Dermis microvascular lymphatic vessel endothelial cell (primary cell): ENCODE data around the gene BAZ2B. TPM values are rescaled to one million over a fixed set of nuclear protein-coding genes. Genes with fewer than 3 reads are reported as not detected.
A peak's percentile ranks its signal among the peaks of the same experiment; 100 is the strongest.

Source experiments
- DNase-seq, 2 donors: peaks; one replicate each; pipeline versions ENCODE4 v3.0.0 to v3.0.0-alpha.2; 2010; ENCODE audit warnings: low read depth in 2 of 2
- total RNA-seq: library from RNA; depleted of rRNA; stranded (reverse); fragments of >200 nt; gene quantifications from 2 replicates; pipeline ENCODE4 v1.2.1, GENCODE V29; 2014

Gene BAZ2B
- total RNA-seq, 1 donor from 2014 or later: 46.0 TPM

DNA sequence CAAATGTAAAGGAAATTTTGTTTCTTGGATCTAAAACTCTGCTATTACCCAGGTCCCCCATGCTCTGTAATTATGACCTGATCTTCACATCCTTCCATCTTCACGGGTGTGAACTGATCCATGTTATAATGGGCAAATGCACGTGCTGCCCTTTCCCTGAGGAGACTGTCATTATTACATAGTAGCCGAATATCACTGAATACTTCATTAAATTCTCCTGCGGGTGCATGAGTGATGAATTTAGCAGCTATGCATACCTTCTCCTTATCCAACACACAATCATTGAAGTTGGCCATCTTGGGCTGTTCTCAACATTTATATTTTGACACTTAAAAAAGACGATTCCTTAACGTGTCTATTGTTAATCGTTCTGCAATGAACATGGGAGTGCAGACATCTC, 153.4 kb downstream of the BAZ2B start:
- no peak for DNase-seq

DNA sequence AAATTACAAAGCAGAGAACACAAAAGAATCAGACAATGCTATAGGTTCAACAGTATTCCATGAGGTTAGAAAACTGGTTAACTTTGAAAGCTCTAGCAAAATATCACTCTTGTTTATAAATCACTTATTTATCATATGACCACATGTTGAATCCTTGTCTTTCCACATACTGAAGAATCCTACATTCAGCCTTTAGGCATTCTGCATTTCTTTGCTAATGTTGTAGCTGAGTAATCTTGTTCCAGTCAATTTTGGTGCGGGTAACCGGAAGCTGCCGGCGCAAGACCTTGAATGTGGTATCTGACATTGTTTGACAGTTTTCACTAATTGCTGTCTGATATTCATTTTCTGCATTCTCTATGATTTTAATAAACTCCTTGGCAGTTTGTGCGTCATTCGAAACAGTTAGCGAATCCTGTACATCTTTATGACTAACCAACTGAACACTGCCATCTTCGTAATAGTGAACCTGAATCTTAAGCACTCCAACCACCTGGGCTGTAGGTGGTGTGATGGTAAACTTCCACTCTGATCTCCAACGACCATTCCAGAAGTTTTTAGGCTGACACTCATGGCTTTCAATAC, 154.1 kb downstream of the BAZ2B start:
- DNase-seq: no peak

DNA sequence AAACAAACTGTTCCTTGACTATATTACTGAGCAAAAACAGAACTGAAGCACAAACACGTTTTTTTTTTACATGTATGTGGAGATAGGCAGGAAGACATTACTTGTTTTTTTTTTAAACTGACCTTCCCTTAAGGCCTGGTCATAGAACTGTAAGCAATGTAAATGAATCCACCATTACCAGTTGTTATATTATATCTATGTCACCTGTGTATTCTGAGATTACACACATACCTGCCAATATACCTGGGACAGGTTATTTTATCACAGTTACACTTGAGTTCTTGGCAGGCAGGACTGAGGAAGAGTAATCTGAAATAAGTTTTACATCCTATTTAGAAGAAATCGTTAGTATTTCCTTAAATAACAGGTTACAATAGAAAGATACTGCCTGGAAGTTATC, 155.3 kb downstream of the BAZ2B start:
- DNase-seq: no peak

DNA sequence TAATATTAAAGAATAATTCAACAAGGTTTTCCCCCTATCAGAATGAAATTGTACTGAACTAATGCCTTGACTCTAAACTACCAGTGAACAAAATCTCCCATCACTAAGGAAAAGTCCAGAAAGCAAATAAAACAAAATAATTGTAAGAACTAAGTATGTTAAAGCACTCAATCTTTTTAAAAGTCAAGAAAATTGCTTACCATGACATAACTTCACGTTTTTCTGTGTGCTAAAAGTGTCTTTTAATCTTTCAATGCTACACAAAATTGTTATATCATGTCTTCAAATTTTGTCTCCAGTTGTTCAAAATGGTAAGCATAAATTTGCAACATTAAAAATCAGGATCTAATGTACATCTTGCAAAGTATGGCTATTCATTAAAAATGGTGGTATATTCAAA, 156.1 kb downstream of the BAZ2B start:
- no peak for DNase-seq

DNA sequence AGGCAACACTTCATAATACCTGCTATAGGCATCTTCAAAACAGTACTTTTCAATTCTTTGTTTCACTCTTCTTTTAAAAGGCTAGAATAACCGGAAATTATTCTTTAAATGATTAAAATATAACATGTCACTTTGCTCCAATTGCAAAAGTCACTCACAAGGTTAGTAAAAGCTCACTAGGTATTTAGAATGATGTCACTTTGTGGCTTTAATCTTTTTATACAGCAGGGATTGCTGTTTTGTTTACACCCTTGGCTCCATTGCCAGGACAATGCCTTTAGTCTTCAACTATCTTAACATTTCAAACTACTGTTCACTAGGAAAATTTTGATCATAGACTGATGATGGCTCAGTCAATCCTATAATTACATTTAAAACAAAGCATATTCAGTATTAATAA, 157.1 kb downstream of the BAZ2B start:
- DNase-seq: no peak

DNA sequence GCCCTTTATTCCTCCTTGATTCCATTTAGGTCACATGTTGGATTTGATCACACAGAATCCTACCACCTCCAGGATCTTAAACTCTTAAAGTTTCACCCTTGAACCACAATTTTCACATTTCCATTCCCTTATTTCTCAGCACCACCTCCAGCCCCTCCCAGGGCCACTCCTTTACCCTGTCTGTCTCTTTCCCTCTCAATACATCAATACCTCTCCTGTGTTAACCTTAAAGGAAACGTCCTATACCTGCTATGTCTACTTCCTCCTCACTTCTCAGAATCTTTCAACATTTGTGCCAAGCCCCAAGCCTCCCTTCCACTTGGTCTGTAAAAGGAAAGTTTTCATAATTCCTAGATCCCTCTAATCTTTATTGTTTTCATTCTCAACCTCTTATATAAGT, 158.8 kb downstream of the BAZ2B start:
- no peak for DNase-seq

DNA sequence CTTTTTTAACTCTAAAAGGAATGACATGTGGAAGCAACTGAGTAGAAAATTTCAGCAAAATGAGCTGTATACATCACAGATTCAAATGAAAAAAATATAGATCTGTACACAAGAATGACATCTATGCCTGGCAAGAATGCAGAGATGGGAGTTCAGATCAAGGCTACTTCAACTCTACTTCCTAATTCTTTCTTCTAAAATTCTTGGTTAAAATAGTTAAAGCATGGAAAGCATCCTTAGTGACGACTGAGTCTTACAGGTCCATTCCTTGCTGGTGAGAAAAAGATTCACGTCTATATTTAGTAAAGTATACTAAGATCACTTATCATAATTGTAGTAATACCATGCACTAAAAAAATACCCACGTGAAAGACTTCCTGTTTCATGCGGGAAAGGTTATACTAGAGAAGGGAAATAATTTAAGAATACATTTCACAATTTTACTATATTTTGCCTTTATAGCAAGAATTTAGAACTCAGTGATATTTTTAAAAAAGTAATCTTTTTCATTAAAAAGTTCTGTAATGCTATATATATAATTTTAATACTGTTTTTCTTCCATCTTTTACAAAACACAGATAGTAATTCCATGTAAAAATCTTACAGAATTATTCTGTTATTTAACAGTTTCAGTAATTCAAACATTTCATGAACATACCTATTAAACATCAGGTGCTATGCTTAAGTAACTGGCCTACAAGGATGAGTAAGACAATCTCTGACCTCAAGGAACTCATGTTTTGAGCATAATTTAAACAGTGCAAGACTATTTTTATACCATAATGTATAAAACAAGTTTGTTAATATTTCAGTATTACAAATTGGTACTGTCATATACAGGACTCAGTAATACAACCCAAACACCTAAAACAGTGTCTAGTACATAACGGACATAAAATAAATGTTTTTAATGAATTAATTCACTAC, 159.6 kb downstream of the BAZ2B start:
- DNase-seq: peak in 1 of 2 donors; percentile 5

DNA sequence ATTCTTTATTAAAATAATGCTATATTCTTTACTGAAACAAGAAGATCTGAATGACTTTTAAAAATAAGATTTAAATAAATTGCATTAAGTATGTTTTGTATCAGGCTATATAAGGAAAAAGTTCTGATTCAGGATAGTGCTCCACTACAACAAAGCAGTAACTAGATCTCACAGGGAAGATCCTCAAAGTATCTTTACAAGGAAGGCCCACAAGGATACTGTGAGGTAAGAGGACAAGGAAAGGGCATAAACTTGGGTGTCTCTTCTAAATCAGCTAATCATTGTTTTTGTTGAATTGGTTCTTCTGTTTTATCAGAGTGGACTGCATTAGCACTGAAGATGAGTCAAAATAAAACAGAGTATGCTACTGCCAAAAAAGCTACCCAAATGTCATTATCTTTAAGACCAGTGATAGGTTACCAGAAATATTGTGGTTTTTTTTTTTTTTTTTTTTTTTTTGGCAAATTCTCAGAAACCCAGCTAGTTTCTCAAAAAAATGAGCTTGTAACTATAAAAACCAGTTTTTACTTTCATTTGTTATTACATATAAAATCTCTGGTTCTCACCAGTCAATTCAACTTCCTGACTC, 160.9 kb downstream of the BAZ2B start:
- DNase-seq: no peak

DNA sequence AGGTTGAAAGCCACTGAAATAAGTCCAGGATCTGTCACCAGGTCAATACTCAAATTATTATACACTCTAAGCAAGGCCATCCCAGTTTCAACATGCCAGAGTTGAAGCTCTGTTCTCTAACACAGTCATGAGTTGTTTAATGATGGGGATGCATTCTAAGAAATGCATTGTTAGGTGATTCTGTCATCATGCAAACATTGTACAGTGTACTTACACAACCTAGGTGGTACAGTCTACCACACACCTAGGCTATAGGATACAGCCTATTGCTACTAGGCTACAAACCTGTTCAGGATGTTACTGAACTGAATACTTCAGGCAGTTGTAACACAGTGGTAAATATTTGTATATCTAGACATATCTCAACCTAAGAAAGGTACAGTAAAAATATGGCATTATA, 162.2 kb downstream of the BAZ2B start:
- no peak for DNase-seq

DNA sequence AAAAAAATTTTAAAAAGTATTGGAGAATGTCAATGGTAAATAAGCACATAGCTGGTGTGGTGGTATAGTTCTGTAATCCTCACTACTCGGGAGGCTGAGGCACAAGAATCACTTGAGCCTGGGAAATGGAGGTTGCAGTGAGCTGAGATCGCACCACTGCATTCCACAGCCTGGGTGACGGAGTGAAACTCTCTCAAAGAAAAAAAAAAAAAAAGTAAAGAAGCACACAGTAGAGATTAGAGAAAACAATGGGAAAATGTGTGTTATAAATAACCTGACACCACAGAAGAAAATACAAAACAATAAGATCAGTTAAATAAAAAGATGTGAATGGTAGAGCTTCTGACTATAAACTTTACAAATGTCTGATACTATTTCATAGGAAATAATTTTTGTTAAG, 166.2 kb downstream of the BAZ2B start:
- no peak for DNase-seq

DNA sequence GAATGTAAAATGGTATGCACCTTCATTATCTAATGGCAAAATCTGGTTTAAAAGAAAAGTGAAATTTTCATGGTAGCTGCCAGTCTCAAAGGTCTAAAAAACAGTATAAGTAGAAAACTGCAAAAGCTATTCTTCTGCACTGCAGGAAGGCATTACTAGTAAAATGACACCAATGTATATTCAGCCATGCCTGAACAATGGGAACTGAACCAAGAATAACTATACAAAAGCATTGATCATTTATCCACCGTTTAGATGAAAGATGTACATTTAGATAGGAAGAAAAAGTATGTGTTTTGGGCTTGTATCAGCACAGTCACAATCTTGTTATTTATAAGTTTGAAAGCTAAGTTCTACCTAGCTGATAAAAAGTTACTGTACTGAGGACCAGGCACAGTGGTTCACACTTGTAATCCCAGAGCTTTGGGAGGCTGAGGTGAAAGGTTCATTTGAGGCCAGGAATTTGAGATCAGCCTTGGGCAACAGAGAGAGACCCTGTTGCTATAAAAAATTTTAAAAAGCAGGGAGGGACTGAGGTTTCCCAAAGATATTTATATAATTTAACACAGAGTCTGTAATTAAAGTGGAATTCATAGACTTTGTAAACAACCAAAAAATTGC, 166.7 kb downstream of the BAZ2B start:
- DNase-seq: no peak

DNA sequence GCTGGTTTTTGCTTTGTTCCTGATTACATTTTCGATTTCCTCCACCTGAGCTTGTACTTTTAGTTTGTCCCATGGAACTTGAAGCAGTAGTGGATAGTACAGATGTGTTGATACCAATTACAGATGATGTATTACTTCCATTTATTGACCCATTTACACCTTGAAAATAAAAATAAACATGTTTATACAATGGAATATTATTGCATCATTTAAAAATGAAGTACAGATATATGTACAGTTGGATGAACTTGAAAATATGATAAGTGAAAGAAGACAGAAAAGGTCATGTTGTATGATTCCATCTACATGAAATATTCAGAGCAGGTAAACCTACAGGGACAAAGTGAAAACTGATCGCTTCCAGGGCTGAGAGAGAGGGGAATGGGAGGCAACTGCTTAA, 169.5 kb downstream of the BAZ2B start:
- DNase-seq: no peak

DNA sequence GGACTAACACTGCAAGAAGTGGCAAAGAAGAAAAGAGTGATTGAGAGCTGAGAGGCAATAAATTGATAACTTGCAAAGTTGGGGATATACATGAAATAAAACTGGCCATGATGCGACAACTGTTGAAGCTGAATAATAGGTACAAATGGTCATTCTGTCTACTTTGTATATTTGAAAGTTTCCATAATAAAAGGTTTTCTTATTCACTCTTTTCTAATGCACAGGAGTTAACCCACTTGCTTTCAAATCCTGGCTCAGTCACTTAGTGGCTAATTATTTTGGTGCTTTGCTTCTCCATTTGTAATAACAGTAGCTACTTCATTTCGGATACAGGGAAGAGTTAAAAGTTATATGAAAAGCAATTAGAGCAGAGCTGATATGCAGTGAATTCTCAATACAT, 170.1 kb downstream of the BAZ2B start:
- no peak for DNase-seq

DNA sequence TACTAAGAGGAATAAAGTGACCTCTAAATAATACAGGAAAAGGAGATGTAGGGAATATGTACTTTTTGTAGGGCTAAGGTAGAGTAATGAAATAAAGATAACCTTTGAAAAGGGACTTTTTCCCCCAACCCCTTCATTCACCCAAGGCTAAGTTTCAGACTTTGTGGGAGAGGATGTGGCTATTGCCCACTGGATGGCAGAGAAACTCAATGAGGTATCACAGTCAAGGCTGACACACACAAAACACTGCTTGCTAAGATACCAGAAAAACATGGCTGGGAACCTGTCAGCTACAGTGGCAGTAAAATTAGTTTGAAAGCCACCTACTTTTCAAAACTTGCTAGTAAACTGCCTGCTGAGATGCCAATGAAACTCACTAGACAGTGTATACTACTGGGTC, 171.0 kb downstream of the BAZ2B start:
- DNase-seq: no peak

DNA sequence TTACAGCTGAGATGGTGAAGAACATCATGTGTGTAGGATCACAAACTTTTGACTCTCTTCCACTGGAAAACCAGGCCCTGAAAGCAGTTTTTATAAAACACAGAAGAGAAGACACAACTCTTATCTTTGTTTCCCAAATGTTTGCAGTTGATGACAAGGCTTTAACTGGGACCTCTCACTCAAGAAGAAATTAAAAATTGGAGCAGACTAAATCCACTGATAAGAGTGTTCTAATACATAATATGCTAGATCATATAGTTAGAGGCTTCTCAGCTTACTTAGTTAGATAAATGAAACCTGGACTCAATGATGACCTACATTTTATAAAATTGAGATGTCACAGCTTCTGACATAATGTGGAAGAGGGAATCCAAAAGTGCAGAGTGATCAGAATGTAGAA, 171.6 kb downstream of the BAZ2B start:
- no peak for DNase-seq

DNA sequence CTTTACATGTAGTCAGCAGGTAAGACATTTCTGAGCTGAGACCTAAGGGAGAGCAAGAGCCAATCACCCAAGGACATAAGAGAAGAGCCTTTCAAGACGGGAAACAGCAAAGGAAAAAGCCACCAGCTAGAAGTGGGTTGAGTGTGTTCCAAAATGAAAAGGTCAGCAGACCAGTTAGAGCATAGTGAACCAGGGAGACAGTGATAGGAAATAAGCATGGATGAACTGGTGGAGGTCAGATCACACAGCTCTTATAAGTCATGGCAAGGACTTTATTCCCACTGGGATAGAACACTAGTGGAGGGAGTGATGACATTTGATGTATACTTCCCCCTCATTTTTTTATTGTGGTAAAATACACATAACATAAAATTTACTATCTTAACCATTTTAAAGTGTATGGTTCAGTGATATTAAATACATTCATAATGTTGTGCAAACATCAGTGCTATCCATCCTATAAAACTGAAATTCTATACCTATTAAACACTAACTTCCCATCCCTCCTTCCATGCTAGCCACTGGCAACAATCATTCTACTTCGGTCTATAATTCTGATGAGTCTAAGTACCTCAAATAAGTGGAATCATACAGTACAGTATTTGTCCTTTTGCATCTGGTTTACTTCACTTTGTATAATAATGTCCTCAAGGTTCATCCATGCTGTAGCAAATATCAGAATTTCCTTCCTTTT, 174.0 kb downstream of the BAZ2B start:
- no peak for DNase-seq

DNA sequence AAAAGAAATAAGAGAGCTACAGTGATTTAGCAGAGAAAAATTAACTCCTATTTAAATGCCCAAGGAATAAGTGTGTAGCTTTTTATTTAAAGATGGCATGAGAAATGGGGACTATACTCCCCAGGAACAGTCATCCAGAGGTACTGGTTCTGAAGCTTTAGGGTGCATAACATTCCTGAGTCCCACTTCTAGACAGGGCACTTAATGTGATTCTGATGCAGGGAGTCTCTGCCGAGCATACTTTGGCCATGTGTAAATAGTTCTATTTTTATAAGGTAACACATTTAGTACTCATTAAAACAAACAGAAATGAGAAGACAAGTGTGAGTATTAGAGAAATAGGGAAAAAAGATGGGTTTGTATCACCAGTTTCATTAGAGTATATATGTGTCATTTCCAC, 175.2 kb downstream of the BAZ2B start:
- DNase-seq: no peak

DNA sequence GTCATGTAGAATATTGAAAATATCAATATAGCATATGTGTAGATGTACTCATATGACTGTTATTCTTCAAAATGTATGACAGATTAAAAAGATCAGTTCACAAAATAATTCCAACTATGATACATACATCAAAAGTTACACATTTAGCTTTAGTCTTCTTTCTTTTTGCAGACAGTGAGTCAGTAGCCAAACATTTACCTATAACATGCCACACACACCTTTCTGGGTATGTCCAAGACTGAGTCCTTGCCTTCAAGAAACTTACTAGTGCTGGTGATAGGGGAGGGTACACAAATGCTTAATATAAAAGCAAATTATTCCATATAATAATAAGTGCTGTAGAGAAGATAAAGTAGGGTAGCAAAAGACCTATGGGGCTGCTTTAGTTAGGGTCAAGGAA, 176.9 kb downstream of the BAZ2B start:
- no peak for DNase-seq

DNA sequence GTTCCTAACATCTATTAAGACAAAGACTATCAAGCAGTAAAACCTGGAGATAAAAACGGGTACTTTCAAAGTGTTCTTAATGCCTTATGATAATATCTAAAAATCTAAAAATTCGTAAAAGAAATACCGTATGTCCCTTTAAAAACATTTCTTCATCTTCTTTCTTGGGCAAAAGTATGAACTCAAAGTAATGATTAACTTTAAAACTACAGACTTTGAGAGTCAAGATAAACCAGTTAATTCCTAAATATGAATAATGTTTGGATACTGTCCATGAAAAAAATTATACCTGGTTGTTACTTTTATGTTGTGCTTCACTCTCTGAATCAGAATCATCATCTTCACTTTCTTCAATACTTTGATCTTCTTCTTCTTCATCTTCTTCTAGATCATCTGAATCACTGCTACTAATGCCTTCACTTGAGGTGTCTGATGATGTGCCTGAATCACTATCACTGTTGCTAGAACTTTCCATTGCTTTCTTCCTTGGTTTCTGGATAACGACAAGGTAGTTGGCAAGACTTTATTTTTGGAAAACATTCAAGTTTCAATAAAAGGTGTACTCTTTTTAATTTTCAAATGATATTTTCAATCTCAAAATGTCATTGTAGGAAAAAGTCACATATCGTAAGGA, 177.5 kb downstream of the BAZ2B start:
- DNase-seq: no peak

DNA sequence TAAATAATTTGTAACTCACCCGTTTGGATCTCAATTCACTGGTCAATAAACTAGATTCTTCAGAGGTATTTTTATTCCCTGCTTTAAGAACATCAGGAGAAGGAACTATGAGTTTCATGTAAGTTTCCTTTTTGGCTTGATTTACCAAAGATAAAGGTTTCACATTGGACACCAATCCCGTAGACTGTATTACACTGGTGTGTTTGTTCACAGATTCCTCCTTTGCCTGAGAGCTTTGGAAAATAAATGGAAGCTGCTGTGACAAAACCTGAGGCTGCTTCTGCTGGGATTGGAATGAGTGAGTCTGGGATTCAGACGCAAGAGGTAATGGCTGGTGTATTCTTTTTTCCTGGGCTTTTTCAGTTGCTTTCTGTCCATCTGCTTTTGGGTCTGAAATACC, 178.1 kb downstream of the BAZ2B start:
- no peak for DNase-seq

DNA sequence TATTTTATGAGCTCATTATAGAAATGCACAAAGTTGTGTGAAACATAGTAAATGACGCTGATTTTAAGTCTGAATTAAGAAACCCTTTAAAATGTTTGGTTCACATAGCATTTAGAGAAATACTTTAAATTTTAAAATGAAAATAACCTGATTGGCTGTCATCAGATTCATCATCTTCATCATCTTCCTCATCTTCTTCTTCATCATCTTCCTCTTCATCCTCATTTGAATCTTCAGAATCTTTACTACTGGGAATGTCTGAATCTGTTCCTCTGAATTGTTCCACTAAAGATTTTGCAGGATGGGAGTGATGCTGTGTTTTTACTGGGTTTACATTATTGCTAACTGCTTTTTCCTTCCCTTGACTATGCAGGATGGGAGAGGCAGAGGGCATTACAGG, 183.7 kb downstream of the BAZ2B start:
- no peak for DNase-seq
